Measurements from ENCODE around the gene HMGN4. TPM values are rescaled to one million over a fixed set of nuclear protein-coding genes. Genes with fewer than 3 reads are reported as not detected.

The HMGN4 gene
- total and polyA plus RNA-seq, 9 of the 15 experiments (the other 6 are each of a cell fraction or from before 2014, with no cell fraction given): 35.4 to 134 (median 94.1) TPM

- TF ChIP-seq ZMIZ1 (IDR thresholded peaks at IDR 0.05; ENCODE audit: low read depth in 2 of 2, low read length in 2 of 2) (0 out of 4 replicates have a peak, but pooled peaks of 1 of the 2 experiments have one; percentile 38), IRF2 (CRISPR knock-in tag; IDR thresholded peaks at IDR 0.05) (no peak), BRCA1 (IDR thresholded peaks at IDR 0.05) (no peak), BRCA1 (CRISPR knock-in tag; IDR thresholded peaks at IDR 0.05) (no peak), CHAMP1 (IDR thresholded peaks at IDR 0.05) (peak; percentile 77; the same call in 1 of the 2 replicates), EP300 (IDR thresholded peaks at IDR 0.05; ENCODE audit: low read length) (peak; percentile 52; the same call in 1 of the 2 replicates), CC2D1A (IDR thresholded peaks at IDR 0.05) (no peak; the same call in 1 of the 2 replicates), ZKSCAN1 (IDR thresholded peaks at IDR 0.05; ENCODE audit: low read depth, low read length) (peak; percentile 38; the same call in 1 of the 2 replicates), FOXJ2 (tag; IDR thresholded peaks at IDR 0.05) (no peak), ZNF277 (CRISPR knock-in tag; IDR thresholded peaks at IDR 0.05; ENCODE audit: borderline replicate concordance) (no peak), RHOXF2B (CRISPR knock-in tag; conservative IDR thresholded peaks at IDR 0.05) (no peak), STAT5A (IDR thresholded peaks at IDR 0.05; ENCODE audit: borderline replicate concordance, low read length) (peak; percentile 8; the same call in 1 of the 2 replicates), HOXB6 (CRISPR knock-in tag; IDR thresholded peaks at IDR 0.05; ENCODE audit: borderline replicate concordance) (peak; percentile 78; the same call in 1 of the 2 replicates), RNF2 (IDR thresholded peaks at IDR 0.05) (peak; percentile 68), MTA2 (IDR thresholded peaks at IDR 0.05; ENCODE audit: low read depth) (no peak), JUND (IDR thresholded peaks at IDR 0.05; ENCODE audit: borderline replicate concordance, low read depth, low read length) (peak; percentile 35; the same call in 1 of the 2 replicates), JUND (tag; IDR thresholded peaks at IDR 0.05; ENCODE audit: borderline replicate concordance, low read depth, low read length) (no peak; the same call in 1 of the 3 replicates), ZBTB33 (CRISPR knock-in tag; IDR thresholded peaks at IDR 0.05) (peak; percentile 49; the same call in 1 of the 2 replicates), HEY1 (CRISPR knock-in tag; IDR thresholded peaks at IDR 0.05; ENCODE audit: borderline replicate concordance) (no peak)
These were observed 39.0 kb downstream of the HMGN4 start (continued) for GRCh38 chr6:26576929-26577719.

All from K562 (cell line).